Activated CD8-positive, alpha-beta T cell treated with anti-CD3 and anti-CD28 coated beads for 36 hours (primary cell): ENCODE measurements around the gene FADS6. TPM values are rescaled to one million over a fixed set of nuclear protein-coding genes. Genes with fewer than 3 reads are reported as not detected.

Source experiments
- ATAC-seq: fragments of 200-7000 bp; cut with Tn5 transposase; one replicate; pipeline ENCODE4 v1.10.0; 2021; ENCODE audit warnings: mild to moderate bottlenecking, moderate library complexity
- CTCF ChIA-PET: fragments of 350-600 bp; sonication (Branson Sonifier 250); formaldehyde crosslinking; loops from one replicate; lab custom pipeline; 2021; ENCODE audit warnings: antibody characterized with exemption; lab: Charles Lee
- POLR2A ChIA-PET: fragments of 350-600 bp; sonication (Branson Sonifier 250); formaldehyde crosslinking; loops from one replicate; lab custom pipeline; 2021; ENCODE audit warnings: antibody characterized with exemption; lab: Charles Lee
- DNase-seq: peaks from one replicate; pipeline ENCODE4 v3.0.0-alpha.2; 2020
- H3K27ac Mint-ChIP-seq: one replicate; pipeline ENCODE4 v1.8.0; 2021; ENCODE audit warnings: mild to moderate bottlenecking, mixed read lengths
- H3K27me3 Mint-ChIP-seq: one replicate; pipeline ENCODE4 v1.8.0; 2021; ENCODE audit warnings: mixed read lengths
- H3K36me3 Mint-ChIP-seq: one replicate; pipeline ENCODE4 v1.8.0; 2021; ENCODE audit warnings: low read depth, mixed read lengths
- H3K4me1 Mint-ChIP-seq: one replicate; pipeline ENCODE4 v1.8.0; 2021; ENCODE audit warnings: low read depth, mixed read lengths
- H3K4me3 Mint-ChIP-seq: one replicate; pipeline ENCODE4 v1.8.0; 2021; ENCODE audit warnings: mild to moderate bottlenecking, moderate library complexity, mixed read lengths
- H3K9me3 Mint-ChIP-seq: one replicate; pipeline ENCODE4 v1.8.0; 2021; ENCODE audit warnings: mixed read lengths
- CTCF ChIP-seq: fragments of 200-600 bp; IDR thresholded peaks from one replicate; pipeline ENCODE4 v1.8.0; 2022; ENCODE audit warnings: antibody characterized with exemption, mild to moderate bottlenecking
- intact Hi-C: fragments of 100-400 bp; cut with micrococcal nuclease; formaldehyde crosslinking; loops from one replicate; pipeline ENCODE4 v1.10.0; 2022
- total RNA-seq, 2 experiments: library from RNA; stranded (reverse); gene quantifications; one replicate each; pipeline ENCODE4 v1.2.3, GENCODE V29; 2021

The FADS6 gene
- total RNA-seq, 2 experiments from 2014 or later: not detected

- CTCF ChIA-PET: interaction anchor here (5.6 kb wide), 1 partner anchor 46 kb away, joined by 29 read pairs; no protein-coding TSS in a partner anchor
- Mint-ChIP-seq H3K27me3 (peaks cover 7% of the 10 kb centered on the region), H3K9me3 (no peaks in the 10 kb centered on the region), H3K4me1 (peaks cover 19% of the 10 kb centered on the region), H3K4me3 (no peak overlapping the region), H3K27ac (no peak overlapping the region), H3K36me3 (peaks cover 12% of the 10 kb centered on the region)
- DNase-seq (no peak), ATAC-seq (no peak)
- POLR2A ChIA-PET: no interaction called here
- TF ChIP-seq CTCF: no peak
- intact Hi-C loops: no loop called here
These were observed 56.6 kb downstream of the FADS6 start for GRCh38 chr17:74836691-74837467.

- no peak for ATAC-seq
- ChIA-PET POLR2A (no interaction called here), CTCF (interaction anchor here (5.6 kb wide), 1 partner anchor 45 kb away, joined by 29 read pairs; no protein-coding TSS in a partner anchor)
- no peak for DNase-seq
- H3K27ac Mint-ChIP-seq: no peak overlapping the region
- H3K4me3 Mint-ChIP-seq: no peak overlapping the region
- intact Hi-C loops: no loop called here
- peaks cover 17% of the 10 kb centered on the region for H3K4me1 Mint-ChIP-seq
- TF ChIP-seq CTCF: no peak
- no peaks in the 10 kb centered on the region for H3K9me3 Mint-ChIP-seq
- peaks cover 11% of the 10 kb centered on the region for H3K36me3 Mint-ChIP-seq
- peaks cover 2% of the 10 kb centered on the region for H3K27me3 Mint-ChIP-seq
These were observed 57.2 kb downstream of the FADS6 start for GRCh38 chr17:74836191-74836590.

GRCh38 chr17:74833501-74834377, 59.7 kb downstream of the FADS6 start:
- CTCF ChIA-PET: interaction anchor here (0.8 to 1.6 kb wide), 4 partner anchors 9 to 43 kb away, joined by 3 to 7 read pairs (median 6); no protein-coding TSS in a partner anchor
- intact Hi-C loops: no loop called here
- Mint-ChIP-seq H3K27me3 (no peaks in the 10 kb centered on the region), H3K4me1 (no peaks in the 10 kb centered on the region), H3K9me3 (no peaks in the 10 kb centered on the region), H3K4me3 (no peak overlapping the region), H3K36me3 (peaks cover 14% of the 10 kb centered on the region), H3K27ac (no peak overlapping the region)
- no peak for TF ChIP-seq CTCF
- DNase-seq: no peak
- POLR2A ChIA-PET: no interaction called here
- no peak for ATAC-seq

GRCh38 chr17:74832421-74832820, 61.0 kb downstream of the FADS6 start:
- Mint-ChIP-seq H3K9me3 (no peaks in the 10 kb centered on the region), H3K4me3 (no peak overlapping the region), H3K27ac (no peak overlapping the region), H3K4me1 (no peaks in the 10 kb centered on the region), H3K27me3 (no peaks in the 10 kb centered on the region), H3K36me3 (peaks cover 14% of the 10 kb centered on the region)
- POLR2A ChIA-PET: interaction anchor here (1.0 kb wide), 1 partner anchor 35 kb away, joined by 3 read pairs; no protein-coding TSS in a partner anchor
- no peak for TF ChIP-seq CTCF
- DNase-seq (no peak), ATAC-seq (no peak)
- CTCF ChIA-PET: interaction anchor here (1.3 to 1.6 kb wide), 3 partner anchors 11 to 41 kb away, joined by 3 to 7 read pairs (median 5); no protein-coding TSS in a partner anchor
- intact Hi-C loops: no loop called here
